ENCODE data around the gene RAB6A. TPM values are rescaled to one million over a fixed set of nuclear protein-coding genes. Genes with fewer than 3 reads are reported as not detected.
A peak's percentile ranks its signal among the peaks of the same experiment; 100 is the strongest.

The RAB6A gene
- total RNA-seq, 1 experiment from 2014 or later = 227 TPM

DNA sequence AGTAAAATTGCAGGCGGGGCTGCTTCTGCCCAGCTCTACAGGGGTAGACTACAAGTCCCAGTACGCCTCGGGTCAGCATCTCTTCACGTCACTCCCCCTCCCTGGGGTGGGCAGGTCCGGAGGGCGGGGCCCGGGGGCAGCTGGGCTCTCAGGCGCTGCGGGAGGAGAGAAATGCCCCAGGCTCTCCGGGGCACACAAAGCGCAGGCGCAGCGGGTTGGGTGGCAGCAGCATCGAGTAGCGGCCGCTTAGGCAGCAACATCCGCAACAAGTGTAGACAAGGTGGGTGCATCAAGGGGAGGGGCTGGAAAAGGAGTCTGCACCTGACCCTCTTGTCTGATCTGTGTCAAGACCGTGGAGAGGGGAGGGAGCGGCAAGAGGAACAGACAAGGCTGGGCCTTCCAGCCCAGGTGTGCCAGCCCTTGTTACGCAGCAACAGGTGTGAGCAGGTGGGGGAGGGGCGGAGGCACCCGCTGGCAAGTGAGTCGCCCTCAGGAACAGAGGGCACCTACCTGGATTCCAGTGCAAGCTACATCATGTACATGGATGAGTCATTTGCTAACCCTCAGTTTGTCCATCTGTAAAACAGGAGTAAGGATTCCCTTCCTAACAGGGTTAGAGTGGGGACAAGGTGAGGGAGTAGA is 113.3 kb downstream of the RAB6A start:
- peak overlapping the region; percentile 40 for H3K4me3 ChIP-seq (ENCODE audit: low read depth, low read length)
- H3K4me1 Mint-ChIP-seq (ENCODE audit: low read depth, unreplicated experiment) = peaks cover 25% of the 10 kb centered on the region
- peaks cover 8% of the 10 kb centered on the region for H3K36me3 Mint-ChIP-seq (ENCODE audit: insufficient read depth, unreplicated experiment)
- ChIA-PET POLR2A (interaction anchor here (0.7 kb wide), 1 partner anchor 113 kb away, joined by 4 read pairs; the partner anchor contains the start of gene RAB6A), CTCF (interaction anchor here (0.6 to 3.9 kb wide), 3 partner anchors 22 to 1017 kb away, joined by 3 to 19 read pairs (median 3); partner anchors contain the start of gene RAB6A)
- peak; percentile 94 to 95 for DNase-seq
- no peaks in the 10 kb centered on the region for H3K27me3 ChIP-seq (replicated peaks; ENCODE audit: control insufficient read depth, insufficient read depth, low read length)
- TF ChIP-seq, protein P1, sequence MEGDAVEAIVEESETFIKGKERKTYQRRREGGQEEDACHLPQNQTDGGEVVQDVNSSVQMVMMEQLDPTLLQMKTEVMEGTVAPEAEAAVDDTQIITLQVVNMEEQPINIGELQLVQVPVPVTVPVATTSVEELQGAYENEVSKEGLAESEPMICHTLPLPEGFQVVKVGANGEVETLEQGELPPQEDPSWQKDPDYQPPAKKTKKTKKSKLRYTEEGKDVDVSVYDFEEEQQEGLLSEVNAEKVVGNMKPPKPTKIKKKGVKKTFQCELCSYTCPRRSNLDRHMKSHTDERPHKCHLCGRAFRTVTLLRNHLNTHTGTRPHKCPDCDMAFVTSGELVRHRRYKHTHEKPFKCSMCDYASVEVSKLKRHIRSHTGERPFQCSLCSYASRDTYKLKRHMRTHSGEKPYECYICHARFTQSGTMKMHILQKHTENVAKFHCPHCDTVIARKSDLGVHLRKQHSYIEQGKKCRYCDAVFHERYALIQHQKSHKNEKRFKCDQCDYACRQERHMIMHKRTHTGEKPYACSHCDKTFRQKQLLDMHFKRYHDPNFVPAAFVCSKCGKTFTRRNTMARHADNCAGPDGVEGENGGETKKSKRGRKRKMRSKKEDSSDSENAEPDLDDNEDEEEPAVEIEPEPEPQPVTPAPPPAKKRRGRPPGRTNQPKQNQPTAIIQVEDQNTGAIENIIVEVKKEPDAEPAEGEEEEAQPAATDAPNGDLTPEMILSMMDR (IDR thresholded peaks at IDR 0.05; ENCODE audit: insufficient read depth in 1 of 2, low read depth in 1 of 2, low read length in 1 of 2, severe bottlenecking in 1 of 2, unreplicated experiment in 1 of 2) = no peak
- no peaks in the 10 kb centered on the region for H3K27me3 Mint-ChIP-seq (ENCODE audit: insufficient read depth, unreplicated experiment)
- H3K9me3 Mint-ChIP-seq (ENCODE audit: unreplicated experiment) = no peaks in the 10 kb centered on the region
- H3K4me3 Mint-ChIP-seq (ENCODE audit: unreplicated experiment) = peak overlapping the region; percentile 78
- peaks cover 10% of the 10 kb centered on the region; the same call in 1 of the 2 replicates for H3K4me1 ChIP-seq
- peak overlapping the region; percentile 36 for H3K27ac Mint-ChIP-seq (ENCODE audit: unreplicated experiment)
- BruUV-seq (replicated peaks) = no TSS peak
- intact Hi-C loops (cut with micrococcal nuclease; ENCODE audit: unreplicated experiment) = loop anchor here (1.0 kb wide), 2 partner anchors 18 to 49 kb away; partner anchors contain the start of gene FAM168A
- H3K36me3 ChIP-seq (ENCODE audit: control insufficient read depth, insufficient read depth, low read length) = no peaks in the 10 kb centered on the region
- H3K9me3 ChIP-seq = no peaks in the 10 kb centered on the region

DNA sequence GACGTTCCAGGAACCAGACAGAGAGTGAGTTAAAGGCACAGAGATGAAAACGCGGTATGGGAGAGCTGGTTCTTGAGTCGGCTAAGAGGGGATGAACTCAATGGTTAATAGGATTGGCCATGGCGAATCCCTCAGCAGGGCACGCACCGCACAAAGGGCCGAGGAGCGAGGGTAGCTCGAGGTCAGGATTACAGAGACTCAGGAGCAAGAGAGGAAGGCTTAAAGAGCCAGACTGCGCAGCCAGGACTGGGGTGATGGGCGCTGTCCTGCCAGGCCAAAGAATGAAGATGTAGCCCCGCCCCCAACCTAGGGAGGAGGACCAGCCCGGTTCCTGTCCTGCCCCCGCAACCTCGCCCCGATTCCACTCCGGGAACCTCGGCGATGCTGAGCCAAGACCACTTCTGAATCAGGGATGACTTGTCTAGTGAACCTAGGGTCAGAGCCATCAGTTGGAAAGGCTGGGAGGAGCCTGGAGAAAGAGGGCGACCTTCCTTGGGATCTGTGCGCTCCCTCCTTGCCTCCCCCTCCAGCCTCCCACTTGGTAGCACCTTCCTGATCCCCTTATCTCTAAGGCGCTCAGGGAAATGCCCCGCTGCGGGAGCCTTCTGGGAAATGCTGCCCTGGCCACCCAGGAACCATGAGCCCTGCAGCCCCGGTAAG is 114.8 kb downstream of the RAB6A start, which contains the start of gene PLEKHB1:
Gene PLEKHB1 (plus strand): TSS at position 610 of the 660 bp plus-strand sequence. CDS start 28 bp downstream, at position 638.
- no TSS peak for BruUV-seq (replicated peaks)
- Mint-ChIP-seq H3K27ac (ENCODE audit: unreplicated experiment) (peak within 1 kb of the TSS; percentile 36), H3K4me1 (ENCODE audit: low read depth, unreplicated experiment) (peaks cover 25% of the 10 kb centered on the region), H3K9me3 (ENCODE audit: unreplicated experiment) (no peaks in the 10 kb centered on the region), H3K4me3 (ENCODE audit: unreplicated experiment) (peak within 1 kb of the TSS; percentile 78), H3K27me3 (ENCODE audit: insufficient read depth, unreplicated experiment) (no peaks in the 10 kb centered on the region), H3K36me3 (ENCODE audit: insufficient read depth, unreplicated experiment) (peaks cover 8% of the 10 kb centered on the region)
- intact Hi-C loops (cut with micrococcal nuclease; ENCODE audit: unreplicated experiment) = no loop called here
- H3K4me3 ChIP-seq (ENCODE audit: low read depth, low read length) = no peak within 1 kb of the TSS; the same call in 1 of the 2 replicates
- peaks cover 10% of the 10 kb centered on the region; the same call in 1 of the 2 replicates for H3K4me1 ChIP-seq
- TF ChIP-seq, protein P1 (IDR thresholded peaks at IDR 0.05; ENCODE audit: insufficient read depth in 1 of 2, low read depth in 1 of 2, low read length in 1 of 2, severe bottlenecking in 1 of 2, unreplicated experiment in 1 of 2) = no peak
- no peaks in the 10 kb centered on the region for H3K27me3 ChIP-seq (replicated peaks; ENCODE audit: control insufficient read depth, insufficient read depth, low read length)
- POLR2A ChIA-PET = no interaction called here
- DNase-seq = no peak
- H3K36me3 ChIP-seq (ENCODE audit: control insufficient read depth, insufficient read depth, low read length) = no peaks in the 10 kb centered on the region
- CTCF ChIA-PET = interaction anchor here (1.0 to 3.9 kb wide), 3 partner anchors 17 to 285 kb away, joined by 3 to 19 read pairs (median 3); no protein-coding TSS in a partner anchor
- H3K9me3 ChIP-seq = no peaks in the 10 kb centered on the region

DNA sequence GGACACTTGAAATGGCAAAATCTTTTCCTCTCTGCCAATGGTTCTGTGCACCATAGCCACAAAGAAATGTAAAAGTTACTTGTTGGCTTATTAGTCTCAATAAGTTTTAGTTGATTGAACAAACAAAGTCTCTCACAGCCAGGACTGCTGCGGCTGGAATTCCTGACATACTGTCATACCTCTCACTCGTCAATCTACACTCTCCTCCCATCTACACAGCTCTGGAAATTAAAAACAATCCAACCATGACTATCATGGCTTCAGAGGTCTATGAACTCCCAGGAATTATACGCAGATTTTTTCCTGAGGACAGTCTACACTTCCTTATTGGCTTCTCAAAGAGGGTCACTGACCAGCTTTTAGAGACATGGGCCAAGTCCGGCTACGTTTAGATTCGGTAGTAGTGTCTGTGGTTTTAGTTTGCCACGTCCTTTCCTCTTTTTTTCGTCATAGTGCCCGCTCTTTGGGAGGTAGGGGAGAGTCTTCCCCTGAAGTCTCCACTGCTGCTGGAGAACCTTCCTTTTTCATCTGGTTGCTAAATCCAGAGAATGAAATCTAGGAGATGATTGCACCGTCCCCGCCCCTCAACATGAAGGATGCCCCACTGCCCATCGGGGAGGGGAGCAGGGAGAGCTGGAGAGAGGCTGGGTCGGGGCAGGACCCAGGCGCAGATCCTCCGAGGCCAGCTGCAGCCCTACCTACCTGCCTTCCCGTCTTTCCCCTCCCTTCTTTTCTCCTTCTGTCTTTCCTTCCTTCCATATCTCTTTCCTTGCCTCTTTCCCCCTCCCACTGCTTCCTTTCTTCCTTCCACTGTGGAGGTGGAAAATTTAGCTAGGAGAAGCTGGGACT is 115.5 kb downstream of the RAB6A start:
- peaks cover 10% of the 10 kb centered on the region; the same call in 1 of the 2 replicates for H3K4me1 ChIP-seq
- Mint-ChIP-seq H3K36me3 (ENCODE audit: insufficient read depth, unreplicated experiment) (peaks cover 8% of the 10 kb centered on the region), H3K4me3 (ENCODE audit: unreplicated experiment) (no peak overlapping the region), H3K4me1 (ENCODE audit: low read depth, unreplicated experiment) (peaks cover 25% of the 10 kb centered on the region), H3K9me3 (ENCODE audit: unreplicated experiment) (no peaks in the 10 kb centered on the region), H3K27me3 (ENCODE audit: insufficient read depth, unreplicated experiment) (no peaks in the 10 kb centered on the region), H3K27ac (ENCODE audit: unreplicated experiment) (no peak overlapping the region)
- intact Hi-C loops (cut with micrococcal nuclease; ENCODE audit: unreplicated experiment) = no loop called here
- BruUV-seq (replicated peaks) = no TSS peak
- ChIA-PET CTCF (interaction anchor here (1.0 to 3.9 kb wide), 2 partner anchors 17 to 20 kb away, joined by 3 to 19 read pairs; no protein-coding TSS in a partner anchor), POLR2A (no interaction called here)
- H3K4me3 ChIP-seq (ENCODE audit: low read depth, low read length) = no peak overlapping the region
- no peak for DNase-seq
- H3K36me3 ChIP-seq (ENCODE audit: control insufficient read depth, insufficient read depth, low read length) = no peaks in the 10 kb centered on the region
- TF ChIP-seq, protein P1 (IDR thresholded peaks at IDR 0.05; ENCODE audit: insufficient read depth in 1 of 2, low read depth in 1 of 2, low read length in 1 of 2, severe bottlenecking in 1 of 2, unreplicated experiment in 1 of 2) = no peak
- H3K9me3 ChIP-seq = no peaks in the 10 kb centered on the region
- no peaks in the 10 kb centered on the region for H3K27me3 ChIP-seq (replicated peaks; ENCODE audit: control insufficient read depth, insufficient read depth, low read length)
